KBM-7 (cell line): ENCODE results near the gene TLR2.

Experiments
- DNase-seq: peaks from one replicate; pipeline ENCODE4 v3.0.0-alpha.2; 2015
- in situ Hi-C: fragments of 300-500 bp; cut with MboI; formaldehyde crosslinking; loops from 2 replicates; pipeline ENCODE4 v1.14.3; 2020; ENCODE audit warnings: low sequenced_read_pairs, low pct_unique_long_range_greater_than_20kb, mixed read lengths

Gene TLR2

DNA sequence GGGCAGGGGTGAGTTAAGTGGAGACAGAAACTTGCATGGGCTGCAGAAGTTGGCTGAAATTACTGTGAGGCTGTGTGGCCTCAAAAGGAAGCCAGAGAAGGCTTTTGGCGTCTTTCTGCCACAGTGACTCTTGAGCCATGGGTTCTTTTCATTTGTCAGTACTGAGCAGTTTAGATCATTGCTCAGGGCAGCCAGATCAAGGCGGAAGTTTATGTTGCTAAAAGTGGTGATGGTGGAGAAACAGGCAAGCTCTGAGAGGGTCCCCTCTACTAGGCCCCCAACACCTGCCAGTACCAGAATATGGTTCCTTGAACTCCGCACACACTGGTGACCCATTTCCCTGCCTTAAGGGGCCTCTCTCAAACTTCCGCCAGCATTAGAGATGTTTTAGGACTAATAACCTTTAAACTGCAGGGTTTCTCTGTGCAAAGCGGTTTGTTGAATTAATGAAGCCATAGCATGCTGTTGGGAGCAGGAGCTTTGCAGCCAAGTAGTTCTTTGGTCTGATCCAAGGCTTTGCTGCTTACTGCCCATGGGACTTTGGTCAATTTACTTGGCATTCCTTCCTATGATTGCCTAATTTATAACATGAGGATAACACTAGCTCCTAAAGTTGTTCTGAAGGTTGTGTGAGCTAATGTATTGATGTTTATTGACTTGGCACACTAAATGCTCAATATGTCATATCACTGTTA lies 41.2 kb downstream of the TLR2 start:
- DNase-seq, result no peak
- in situ Hi-C loops, result no loop called here

DNA sequence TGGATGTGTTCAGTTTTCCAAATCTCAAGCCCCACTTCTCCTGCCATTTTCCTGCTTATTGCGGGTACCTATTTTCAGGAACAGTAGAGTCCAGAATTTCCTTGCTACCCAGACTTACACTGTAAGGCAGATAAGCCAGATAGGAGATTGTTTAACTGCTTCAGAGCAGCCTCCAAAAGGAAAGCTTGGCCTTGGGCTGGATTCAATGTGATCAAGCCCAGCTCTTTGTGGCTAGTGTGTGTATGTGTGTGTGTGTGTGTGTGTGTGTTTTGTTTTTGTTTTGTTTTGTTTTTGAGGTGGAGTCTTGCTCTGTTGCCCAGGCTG lies 41.7 kb downstream of the TLR2 start:
- no peak for DNase-seq
- in situ Hi-C loops, result no loop called here

DNA sequence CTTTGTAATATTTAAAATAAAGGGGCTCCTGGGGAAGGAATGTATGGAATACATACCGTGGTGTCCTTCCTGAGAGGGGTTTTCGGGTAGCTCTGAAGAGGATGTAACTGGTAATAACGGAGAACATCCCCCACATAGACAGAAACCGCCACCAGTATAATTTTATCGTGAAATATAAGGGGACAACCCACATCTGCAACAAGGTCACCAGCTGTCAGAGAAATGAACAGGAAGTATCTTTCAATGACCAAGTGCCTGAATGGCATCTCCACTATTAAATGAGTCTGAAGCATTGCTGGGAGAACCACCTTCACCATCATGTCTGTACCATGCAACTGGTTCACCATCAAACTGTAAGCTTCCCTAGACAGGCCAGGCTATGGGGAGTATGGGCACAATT lies 44.1 kb downstream of the TLR2 start:
- in situ Hi-C loops, result no loop called here
- DNase-seq, result no peak

DNA sequence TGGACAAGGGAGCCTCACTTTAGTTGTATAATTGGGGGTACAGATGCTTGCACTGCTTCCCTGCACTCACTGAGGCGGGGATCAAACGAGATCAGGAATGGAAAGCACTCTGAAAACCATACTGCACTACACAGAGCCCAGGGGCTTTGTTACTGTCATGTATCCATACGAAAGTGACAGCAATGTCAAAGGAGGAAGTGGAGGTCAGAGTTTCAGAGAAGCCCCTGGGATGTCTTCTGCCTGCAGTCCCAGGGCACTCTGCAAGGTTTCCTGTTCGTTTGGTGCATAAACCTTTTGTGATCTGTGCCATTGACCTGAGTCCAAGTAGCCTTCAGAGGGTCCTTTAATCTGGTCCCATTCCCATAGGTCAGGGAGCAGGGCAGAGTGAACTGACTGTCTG lies 44.6 kb downstream of the TLR2 start:
- peak; percentile 51 for DNase-seq
- in situ Hi-C loops, result no loop called here

DNA sequence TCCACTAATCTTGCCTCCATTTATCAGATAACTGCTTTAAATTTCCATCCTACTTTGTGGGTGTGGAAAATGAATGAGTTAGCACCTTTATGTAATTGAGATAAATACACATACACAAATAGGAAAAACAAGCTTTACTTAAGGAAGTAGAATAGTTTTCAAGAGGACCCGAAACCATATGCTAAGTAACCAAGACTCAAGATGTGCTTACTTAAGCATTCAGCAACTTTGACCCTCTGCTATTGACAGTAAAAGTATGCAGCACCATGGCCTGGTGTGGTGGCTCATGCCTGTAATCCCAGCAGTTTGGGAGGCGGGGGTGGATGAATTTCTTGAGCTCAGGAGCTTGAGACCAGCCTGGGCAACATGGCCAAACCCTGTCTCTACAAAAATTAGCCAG lies 45.8 kb downstream of the TLR2 start:
- in situ Hi-C loops, result no loop called here
- DNase-seq, result no peak

DNA sequence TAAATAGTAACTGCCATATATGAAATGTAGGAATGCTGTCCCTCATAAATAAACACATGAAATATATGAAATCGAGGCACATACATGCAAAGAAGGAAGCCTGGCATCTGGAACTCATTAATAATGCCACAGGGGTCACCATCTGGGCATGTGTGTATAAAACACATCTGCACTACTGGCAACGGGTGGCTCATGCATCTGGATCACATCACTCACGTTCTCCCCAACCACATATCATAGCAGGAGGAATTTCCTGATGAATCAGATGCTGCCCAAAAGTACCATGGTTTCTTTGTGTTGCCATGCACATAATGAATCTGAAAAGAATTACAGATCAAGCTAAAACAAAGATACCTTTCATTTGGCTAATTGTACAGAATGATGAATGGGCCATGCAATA lies 47.2 kb downstream of the TLR2 start:
- in situ Hi-C loops, result no loop called here
- DNase-seq, result peak; percentile 20

DNA sequence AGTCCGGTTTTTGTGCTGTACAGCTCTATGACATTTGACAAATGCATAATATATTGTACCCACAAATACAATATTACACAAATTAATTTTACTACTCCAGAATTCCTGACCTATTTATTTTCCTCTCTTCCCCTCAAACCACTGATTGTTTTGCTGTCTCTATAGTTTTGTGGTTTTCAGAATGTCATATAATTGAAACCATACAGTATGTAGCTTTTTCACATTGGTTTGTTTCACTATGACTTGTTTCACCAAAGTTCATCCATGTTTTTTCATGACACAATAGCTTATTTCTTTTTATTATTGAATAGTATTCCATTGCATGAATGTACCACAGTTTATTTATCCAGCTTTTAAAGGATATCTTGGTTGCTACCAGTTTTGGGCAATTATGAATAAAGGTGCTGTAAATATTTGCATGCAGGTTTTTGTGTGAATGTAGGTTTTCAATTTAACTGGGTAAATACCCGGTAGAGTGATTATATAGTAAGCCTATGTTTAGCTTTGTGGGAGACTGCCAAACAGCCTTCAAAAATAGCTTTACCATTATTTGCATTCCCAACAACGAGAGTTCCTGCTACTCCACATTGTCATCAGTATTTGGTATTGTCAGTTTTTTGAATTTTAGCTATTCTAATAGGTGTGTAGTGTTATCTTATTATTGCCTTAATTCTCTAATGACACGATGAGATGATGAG lies 49.8 kb downstream of the TLR2 start:
- in situ Hi-C loops, result no loop called here
- no peak for DNase-seq

DNA sequence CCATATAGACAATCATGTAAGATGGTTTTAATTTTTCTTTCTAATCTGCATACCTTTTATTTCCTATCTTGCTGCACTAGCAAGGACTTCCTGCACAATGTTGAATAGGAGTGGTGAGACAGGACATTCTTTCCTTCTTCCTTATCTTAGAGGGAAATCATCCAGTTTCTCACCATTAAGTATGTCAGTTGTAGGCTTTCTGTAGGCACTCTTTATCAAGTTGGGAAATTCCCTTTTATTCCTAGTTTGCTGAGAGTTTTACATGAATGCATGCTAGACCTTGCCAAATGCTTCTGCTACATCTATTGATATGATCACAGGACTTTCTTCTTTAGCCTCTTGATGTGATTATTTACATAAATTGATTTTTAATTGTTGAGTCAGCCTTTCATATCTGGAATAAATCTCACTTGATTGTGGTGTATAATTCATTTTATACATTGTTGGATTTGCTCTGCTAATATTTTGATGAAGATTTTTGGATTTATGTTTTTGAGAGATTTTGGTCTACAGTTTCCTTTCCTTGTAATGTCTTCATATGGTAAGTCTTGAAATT lies 51.9 kb downstream of the TLR2 start:
- in situ Hi-C loops, result no loop called here
- DNase-seq, result no peak

DNA sequence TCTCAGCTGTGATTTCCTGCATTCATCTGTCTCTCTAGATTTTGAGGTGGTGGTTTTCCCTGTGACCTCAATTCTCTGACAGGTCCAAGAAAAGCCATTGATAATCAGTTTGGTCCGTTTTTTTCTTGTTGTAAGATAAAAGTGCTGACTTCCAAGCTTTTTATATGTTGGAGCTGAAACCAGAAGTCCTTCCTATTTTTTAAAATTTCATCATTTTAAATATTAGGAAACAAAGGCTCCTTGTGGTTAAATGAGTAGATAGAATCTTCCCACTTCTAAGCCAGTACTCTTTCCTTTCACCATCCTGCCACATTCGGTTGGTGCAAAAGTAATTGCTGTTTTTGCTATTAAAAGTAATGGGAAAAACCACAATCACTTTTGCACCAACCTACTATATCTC lies 57.5 kb downstream of the TLR2 start:
- no peak for DNase-seq
- in situ Hi-C loops, result no loop called here

DNA sequence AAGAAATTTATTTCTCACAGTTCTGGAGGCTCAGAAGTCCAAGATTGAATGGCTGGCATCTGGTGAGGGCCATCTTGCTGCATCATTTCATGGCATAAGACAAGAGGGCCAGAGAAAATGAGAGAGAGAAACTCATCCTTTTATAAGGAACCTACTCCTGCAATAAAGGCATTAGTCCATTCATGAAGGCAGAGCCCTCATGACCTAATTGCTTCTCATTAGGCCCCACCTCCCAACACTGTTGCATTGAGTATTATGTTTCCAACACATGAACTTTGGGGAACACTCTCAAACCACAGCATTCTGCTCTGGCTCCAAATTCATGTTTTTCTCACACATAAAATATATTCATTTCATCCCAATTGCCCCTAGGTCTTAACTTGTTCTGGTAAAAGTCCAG lies 61.6 kb downstream of the TLR2 start:
- in situ Hi-C loops, result no loop called here
- no peak for DNase-seq

DNA sequence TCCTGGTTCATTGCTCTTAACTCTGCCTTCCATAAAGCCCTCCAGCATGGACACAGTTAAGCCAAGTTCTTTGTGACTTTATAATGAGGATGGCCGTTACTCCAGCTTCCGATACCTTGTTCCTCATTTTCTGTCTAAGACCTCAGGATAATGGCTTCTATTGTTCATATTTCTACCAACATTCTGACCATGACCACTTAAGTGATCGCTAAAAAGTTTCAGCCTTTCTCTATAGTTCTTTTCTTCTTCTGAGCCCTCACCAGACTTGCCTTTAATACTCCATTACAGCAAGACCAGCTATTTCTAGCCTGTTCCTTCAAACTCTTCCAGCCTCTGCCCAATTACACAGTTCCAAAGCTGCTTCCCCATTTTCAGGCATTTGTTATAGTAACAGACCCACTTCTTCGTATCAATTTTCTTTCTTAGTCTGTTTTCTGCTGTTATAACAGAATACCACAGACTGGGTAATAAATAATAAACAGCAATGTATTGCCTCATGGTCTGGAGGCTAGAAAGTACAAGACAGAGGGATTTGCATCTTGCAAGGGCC lies 63.4 kb downstream of the TLR2 start:
- DNase-seq, result peak; percentile 78
- in situ Hi-C loops, result no loop called here

DNA sequence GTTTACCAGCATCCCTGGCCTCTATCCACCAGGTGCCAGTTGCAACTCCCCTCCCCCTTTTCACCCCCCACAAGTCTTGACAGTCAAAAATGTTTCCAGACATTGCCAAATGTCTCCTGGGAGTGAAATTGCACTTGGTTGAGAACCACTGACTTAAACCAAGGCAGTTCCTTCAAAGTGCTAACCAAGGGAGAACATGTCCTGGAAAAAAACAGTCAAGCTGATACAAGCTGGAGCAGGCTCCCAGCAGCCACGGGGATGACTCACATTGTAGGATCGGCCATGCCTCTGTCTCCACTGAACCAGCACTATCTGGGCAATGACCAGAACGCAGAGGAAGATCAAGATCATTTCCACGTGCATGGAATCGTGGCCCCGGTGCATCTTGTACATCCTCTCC lies 64.3 kb downstream of the TLR2 start:
- peak; percentile 49 for DNase-seq
- in situ Hi-C loops, result no loop called here

DNA sequence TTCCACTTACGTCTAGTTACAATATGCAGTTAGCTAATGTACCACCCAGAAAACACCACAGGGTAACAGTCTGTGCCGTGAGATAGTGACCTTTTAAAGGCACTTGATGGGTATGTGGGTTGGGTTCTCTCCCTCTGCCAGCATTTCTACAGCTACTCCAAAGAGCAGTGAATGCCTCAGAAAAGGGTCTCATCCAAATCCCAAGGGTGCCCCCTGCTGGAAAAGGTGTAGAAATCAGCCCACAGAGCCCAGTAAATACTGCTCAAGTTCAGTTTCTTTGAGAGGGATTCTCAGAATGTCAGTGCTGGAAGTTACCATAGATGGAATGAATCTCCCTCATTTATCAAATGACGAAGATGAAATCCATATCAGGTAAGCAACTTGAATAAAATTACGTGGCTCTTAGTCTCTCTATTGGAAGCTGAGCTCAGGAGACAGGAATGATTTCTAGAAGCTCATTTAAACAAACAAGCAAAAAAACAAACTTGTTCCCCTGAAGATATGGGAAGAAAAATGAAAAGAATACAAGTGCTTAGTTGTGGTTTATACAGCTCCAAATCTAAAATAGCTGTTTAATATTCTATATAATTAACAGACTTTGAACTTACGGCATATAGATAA lies 66.2 kb downstream of the TLR2 start:
- in situ Hi-C loops, result no loop called here

DNA sequence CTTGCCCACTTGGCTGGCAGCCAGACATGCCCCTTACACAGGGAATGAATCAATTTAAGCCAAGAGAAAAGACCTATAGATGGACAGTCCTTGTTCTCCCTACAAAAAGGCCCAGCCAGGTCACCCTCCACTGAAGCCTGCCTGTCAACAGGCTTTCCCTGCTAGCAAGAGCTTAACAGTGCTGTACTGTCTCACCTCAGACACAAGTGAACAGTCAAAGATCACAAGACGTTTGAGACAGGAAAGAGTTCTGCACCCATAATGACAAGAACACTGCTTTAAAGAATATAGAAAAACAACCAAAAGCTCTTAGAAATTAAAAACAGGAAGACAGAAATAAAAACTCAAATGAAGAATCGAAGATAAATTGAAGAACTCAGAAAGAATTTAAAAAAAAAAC lies 71.1 kb downstream of the TLR2 start:
- no peak for DNase-seq
- in situ Hi-C loops, result no loop called here

More for the DNA sequence above, 66.2 kb downstream of the TLR2 start:
- DNase-seq, result peak; percentile 86
